ENCODE data around the gene XG. TPM values are rescaled to one million over a fixed set of nuclear protein-coding genes. Genes with fewer than 3 reads are reported as not detected.
A peak's percentile ranks its signal among the peaks of the same experiment; 100 is the strongest.
"Not testable (repeated sequence)": the region's sequence is repeated elsewhere in the genome, so short reads cannot be mapped to it uniquely, and the experiment has no call there.

The XG gene
- total and polyA plus RNA-seq, 7 experiments from 2014 or later = 0.22 to 0.71 TPM; not detected in 5

GRCh38 chrX:2794336-2794735, 42.5 kb downstream of the XG start:
- ATAC-seq = no peak

GRCh38 chrX:2796808-2797207, 45.0 kb downstream of the XG start:
- DNase-seq; H3K36me3 ChIP-seq (ENCODE audit: control insufficient read depth in 2 of 3, insufficient read depth in 3 of 3, low read length in 3 of 3); ATAC-seq; H3K27me3 ChIP-seq (ENCODE audit: control insufficient read depth in 2 of 2, insufficient read depth in 2 of 2, low read length in 2 of 2); H3K9me3 ChIP-seq (ENCODE audit: control insufficient read depth in 2 of 3, low read length in 3 of 3); H3K27ac ChIP-seq (ENCODE audit: low read depth, low read length); intact Hi-C loops (cut with micrococcal nuclease); H3K4me3 ChIP-seq (ENCODE audit: low read length); CTCF ChIA-PET; H3K27ac Mint-ChIP-seq; H3K27me3 Mint-ChIP-seq; H3K36me3 Mint-ChIP-seq; H3K4me1 Mint-ChIP-seq; H3K4me1 ChIP-seq (ENCODE audit: control insufficient read depth in 2 of 2, insufficient read depth in 2 of 2, low read length in 2 of 2); POLR2A ChIA-PET; H3K9me3 Mint-ChIP-seq: not testable (repeated sequence)
- H3K4me3 Mint-ChIP-seq = peak overlapping the region in 6 of 10 donors; percentile 13 to 61 (median 44)

More at GRCh38 chrX:2794336-2794735, 42.5 kb downstream of the XG start:
- Histone ChIP-seq H3K27me3 (ENCODE audit: control insufficient read depth in 2 of 2, insufficient read depth in 2 of 2, low read length in 2 of 2) (no peaks in the 10 kb centered on the region), H3K27ac (ENCODE audit: low read depth, low read length) (no peak overlapping the region), H3K9me3 (ENCODE audit: control insufficient read depth in 2 of 3, low read length in 3 of 3) (no peaks in the 10 kb centered on the region), H3K4me3 (ENCODE audit: low read length) (no peak overlapping the region), H3K4me1 (ENCODE audit: control insufficient read depth in 2 of 2, insufficient read depth in 2 of 2, low read length in 2 of 2) (no peaks in the 10 kb centered on the region), H3K36me3 (ENCODE audit: control insufficient read depth in 2 of 3, insufficient read depth in 3 of 3, low read length in 3 of 3) (no peaks in the 10 kb centered on the region)
- Mint-ChIP-seq H3K27ac (no peak overlapping the region), H3K4me1 (no peaks in the 10 kb centered on the region), H3K9me3 (no peaks in the 10 kb centered on the region), H3K4me3 (no peak overlapping the region), H3K27me3 (no peaks in the 10 kb centered on the region), H3K36me3 (no peaks in the 10 kb centered on the region)
- intact Hi-C loops (cut with micrococcal nuclease) = no loop called here
- DNase-seq = no peak
- ChIA-PET POLR2A (no interaction called here), CTCF (no interaction called here)

GRCh38 chrX:2799369-2799768, 47.5 kb downstream of the XG start:
- Mint-ChIP-seq H3K36me3 (no peaks in the 10 kb centered on the region), H3K9me3 (peaks cover 0 to 3% (median 0%) of the 10 kb centered on the region in 11 donors), H3K4me3 (no peak overlapping the region), H3K4me1 (no peaks in the 10 kb centered on the region), H3K27ac (no peak overlapping the region), H3K27me3 (no peaks in the 10 kb centered on the region)
- no peak for ATAC-seq
- no peaks in the 10 kb centered on the region for H3K9me3 ChIP-seq (ENCODE audit: control insufficient read depth in 2 of 3, low read length in 3 of 3)
- ChIA-PET POLR2A (no interaction called here), CTCF (no interaction called here)
- intact Hi-C loops (cut with micrococcal nuclease) = no loop called here
- DNase-seq = no peak
- no peak overlapping the region for H3K27ac ChIP-seq (ENCODE audit: low read depth, low read length)
- H3K4me3 ChIP-seq (ENCODE audit: low read length) = no peak overlapping the region
- H3K4me1 ChIP-seq (ENCODE audit: control insufficient read depth in 2 of 2, insufficient read depth in 2 of 2, low read length in 2 of 2) = no peaks in the 10 kb centered on the region
- H3K36me3 ChIP-seq (ENCODE audit: control insufficient read depth in 2 of 3, insufficient read depth in 3 of 3, low read length in 3 of 3) = no peaks in the 10 kb centered on the region
- no peaks in the 10 kb centered on the region for H3K27me3 ChIP-seq (ENCODE audit: control insufficient read depth in 2 of 2, insufficient read depth in 2 of 2, low read length in 2 of 2)

- H3K27me3 Mint-ChIP-seq; H3K27ac ChIP-seq (ENCODE audit: low read depth, low read length); POLR2A ChIA-PET; H3K27me3 ChIP-seq (ENCODE audit: control insufficient read depth in 2 of 2, insufficient read depth in 2 of 2, low read length in 2 of 2); H3K36me3 ChIP-seq (ENCODE audit: control insufficient read depth in 2 of 3, insufficient read depth in 3 of 3, low read length in 3 of 3); H3K27ac Mint-ChIP-seq; H3K4me3 ChIP-seq (ENCODE audit: low read length); CTCF ChIA-PET; H3K4me1 ChIP-seq (ENCODE audit: control insufficient read depth in 2 of 2, insufficient read depth in 2 of 2, low read length in 2 of 2); DNase-seq; H3K9me3 Mint-ChIP-seq; intact Hi-C loops (cut with micrococcal nuclease); H3K36me3 Mint-ChIP-seq; H3K4me1 Mint-ChIP-seq; ATAC-seq; H3K9me3 ChIP-seq (ENCODE audit: control insufficient read depth in 2 of 3, low read length in 3 of 3); H3K4me3 Mint-ChIP-seq: not testable (repeated sequence)
Observed at GRCh38 chrX:2799980-2800379, 48.1 kb downstream of the XG start.

GRCh38 chrX:2801223-2801622, 49.4 kb downstream of the XG start:
- no peaks in the 10 kb centered on the region for H3K36me3 ChIP-seq (ENCODE audit: control insufficient read depth in 2 of 3, insufficient read depth in 3 of 3, low read length in 3 of 3)
- no peak overlapping the region for H3K27ac ChIP-seq (ENCODE audit: low read depth, low read length)
- ATAC-seq (no peak), DNase-seq (no peak)
- no peak overlapping the region for H3K4me3 Mint-ChIP-seq
- H3K9me3 Mint-ChIP-seq = peaks cover 0 to 3% (median 0%) of the 10 kb centered on the region in 11 donors
- H3K4me3 ChIP-seq (ENCODE audit: low read length) = no peak overlapping the region
- no peaks in the 10 kb centered on the region for H3K27me3 ChIP-seq (ENCODE audit: control insufficient read depth in 2 of 2, insufficient read depth in 2 of 2, low read length in 2 of 2)
- no peaks in the 10 kb centered on the region for H3K27me3 Mint-ChIP-seq
- CTCF ChIA-PET = no interaction called here
- H3K27ac Mint-ChIP-seq = no peak overlapping the region
- no peaks in the 10 kb centered on the region for H3K9me3 ChIP-seq (ENCODE audit: control insufficient read depth in 2 of 3, low read length in 3 of 3)
- H3K4me1 ChIP-seq (ENCODE audit: control insufficient read depth in 2 of 2, insufficient read depth in 2 of 2, low read length in 2 of 2) = no peaks in the 10 kb centered on the region
- POLR2A ChIA-PET = no interaction called here
- intact Hi-C loops (cut with micrococcal nuclease) = no loop called here
- H3K36me3 Mint-ChIP-seq = no peaks in the 10 kb centered on the region
- no peaks in the 10 kb centered on the region for H3K4me1 Mint-ChIP-seq

- CTCF ChIA-PET = not testable (repeated sequence)
Observed at GRCh38 chrX:2802376-2803090, 50.7 kb downstream of the XG start.

GRCh38 chrX:2803486-2803885, 51.6 kb downstream of the XG start:
- H3K36me3 Mint-ChIP-seq; CTCF ChIA-PET; H3K9me3 ChIP-seq (ENCODE audit: control insufficient read depth in 2 of 3, low read length in 3 of 3); H3K36me3 ChIP-seq (ENCODE audit: control insufficient read depth in 2 of 3, insufficient read depth in 3 of 3, low read length in 3 of 3); H3K4me1 Mint-ChIP-seq; H3K4me3 Mint-ChIP-seq; DNase-seq; H3K4me3 ChIP-seq (ENCODE audit: low read length); H3K27me3 Mint-ChIP-seq; H3K27ac Mint-ChIP-seq; H3K27me3 ChIP-seq (ENCODE audit: control insufficient read depth in 2 of 2, insufficient read depth in 2 of 2, low read length in 2 of 2); POLR2A ChIA-PET; ATAC-seq; intact Hi-C loops (cut with micrococcal nuclease); H3K9me3 Mint-ChIP-seq; H3K27ac ChIP-seq (ENCODE audit: low read depth, low read length); H3K4me1 ChIP-seq (ENCODE audit: control insufficient read depth in 2 of 2, insufficient read depth in 2 of 2, low read length in 2 of 2): not testable (repeated sequence)

More at GRCh38 chrX:2802376-2803090, 50.7 kb downstream of the XG start:
- H3K27me3 ChIP-seq (ENCODE audit: control insufficient read depth in 2 of 2, insufficient read depth in 2 of 2, low read length in 2 of 2); intact Hi-C loops (cut with micrococcal nuclease); H3K9me3 Mint-ChIP-seq; ATAC-seq; H3K4me1 ChIP-seq (ENCODE audit: control insufficient read depth in 2 of 2, insufficient read depth in 2 of 2, low read length in 2 of 2); H3K4me3 Mint-ChIP-seq; DNase-seq; H3K27me3 Mint-ChIP-seq; H3K4me3 ChIP-seq (ENCODE audit: low read length); H3K36me3 Mint-ChIP-seq; H3K4me1 Mint-ChIP-seq; H3K9me3 ChIP-seq (ENCODE audit: control insufficient read depth in 2 of 3, low read length in 3 of 3); H3K27ac ChIP-seq (ENCODE audit: low read depth, low read length); H3K36me3 ChIP-seq (ENCODE audit: control insufficient read depth in 2 of 3, insufficient read depth in 3 of 3, low read length in 3 of 3); POLR2A ChIA-PET; H3K27ac Mint-ChIP-seq: not testable (repeated sequence)

All from naive thymus-derived CD4-positive, alpha-beta T cell (primary cell).